AG10803 (cell line): ENCODE data around the gene YEATS4.

Experiments used
- DNase-seq: peaks from one replicate; pipeline ENCODE4 v3.0.0; 2010; ENCODE audit warnings: low read depth
- H3K4me3 ChIP-seq: 2 replicates; pipeline ENCODE4 v1.5.1; 2011; ENCODE audit warnings: mild to moderate bottlenecking, low read length, control low read depth
- CTCF ChIP-seq: conservative IDR thresholded peaks from 2 replicates; pipeline ENCODE4 v1.5.1; 2011; ENCODE audit warnings: mild to moderate bottlenecking, low read length, control low read depth, inconsistent platforms

The YEATS4 gene

GRCh38 chr12:69329669-69330428 is 29.7 kb upstream of the YEATS4 start:
- no peak for TF ChIP-seq CTCF
- DNase-seq = no peak
- H3K4me3 ChIP-seq = no peak overlapping the region

- no peak for TF ChIP-seq CTCF
- no peak for DNase-seq
- H3K4me3 ChIP-seq = peak overlapping the region; percentile 18
Measured at GRCh38 chr12:69330475-69331473, 28.8 kb upstream of the YEATS4 start.

GRCh38 chr12:69331519-69331908 is 28.0 kb upstream of the YEATS4 start:
- H3K4me3 ChIP-seq = no peak overlapping the region
- DNase-seq = no peak
- TF ChIP-seq CTCF = no peak

GRCh38 chr12:69331909-69332684 is 27.4 kb upstream of the YEATS4 start:
- TF ChIP-seq CTCF = no peak
- no peak overlapping the region for H3K4me3 ChIP-seq
- no peak for DNase-seq

GRCh38 chr12:69332815-69333358 is 26.7 kb upstream of the YEATS4 start:
- no peak for DNase-seq
- TF ChIP-seq CTCF = no peak
- H3K4me3 ChIP-seq = no peak overlapping the region

GRCh38 chr12:69334158-69334557 is 25.4 kb upstream of the YEATS4 start:
- TF ChIP-seq CTCF = no peak
- no peak overlapping the region for H3K4me3 ChIP-seq

More at GRCh38 chr12:69334158-69334557, 25.4 kb upstream of the YEATS4 start:
- no peak for DNase-seq
